Left lung (tissue), 10 donors: ENCODE results near the gene PHAF1. TPM values are rescaled to one million over a fixed set of nuclear protein-coding genes. Genes with fewer than 3 reads are reported as not detected.

Experiments
- ATAC-seq: fragments of 200-7000 bp; cut with Tn5 transposase; one replicate; pipeline ENCODE4 v1.9.1; 2020; ENCODE audit warnings: moderate library complexity
- DNase-seq, 4 donors: peaks; one replicate each; pipeline ENCODE4 v3.0.0-alpha.2; 2013 to 2020
- H3K27ac ChIP-seq, 2 donors: fragments of 200-600 bp; sonication (generic) in 1 of 2; one replicate each; pipeline versions ENCODE4 v1.5.0 to v1.8.0; 2020 to 2021
- H3K27me3 ChIP-seq, 2 donors: fragments of 200-600 bp; sonication (generic) in 1 of 2; one replicate each; pipeline versions ENCODE4 v1.5.0 to v1.8.0; 2020 to 2021
- H3K36me3 ChIP-seq, 2 donors: fragments of 200-600 bp; sonication (generic) in 1 of 2; one replicate each; pipeline versions ENCODE4 v1.5.0 to v1.8.0; 2020 to 2021
- H3K4me1 ChIP-seq, 2 donors: fragments of 200-600 bp; one replicate each; pipeline ENCODE4 v1.8.0; 2021
- H3K4me3 ChIP-seq, 2 donors: fragments of 200-600 bp; sonication (generic) in 1 of 2; one replicate each; pipeline versions ENCODE4 v1.5.0 to v1.8.0; 2020 to 2021; ENCODE audit warnings: mild to moderate bottlenecking in 1 of 2
- H3K9me3 ChIP-seq, 2 donors: fragments of 200-600 bp; sonication (generic) in 1 of 2; one replicate each; pipeline versions ENCODE4 v1.5.0 to v1.8.0; 2020 to 2021
- CTCF ChIP-seq, 2 donors: fragments of 200-600 bp; sonication (generic) in 1 of 2; IDR thresholded peaks; one replicate each; pipeline versions ENCODE4 v1.5.0 to v1.8.0; 2021; ENCODE audit warnings: antibody characterized with exemption in 2 of 2
- intact Hi-C, 2 donors: fragments of 100-400 bp; cut with DNase I; formaldehyde crosslinking; loops; one replicate each; pipeline versions ENCODE4 v1.11.2 to v1.14.2; 2022
- polyA plus RNA-seq, 6 donors: library from polyadenylated mRNA; unstranded; fragments of 120-200 nt; gene quantifications; one replicate each; pipeline ENCODE4 v1.2.1, GENCODE V29; 2013; ENCODE audit not compliant: insufficient read length in 6 of 6
- total RNA-seq, 2 donors: library from RNA; stranded (reverse); fragmentation: NEBNext Ultra II Directional; extraction: Animal tissue kit (Norgen Biotek cat#: 25700); gene quantifications; one replicate each; pipeline ENCODE4 v1.2.1, GENCODE V29; 2021
- donor health status: DM: no; HTN: yes; CAD: no.
- donor health status: DM: no; HTN: no; CAD: no.

Gene PHAF1
- total and polyA plus RNA-seq, 8 donors, result 12.3 to 26.5 (median 23.5) TPM

GRCh38 chr16:67156143-67156844 is 46.6 kb downstream of the PHAF1 start:
- intact Hi-C loops, result loop anchor here in 1 of 2 donors (5.0 to 10.0 kb wide), 2 partner anchors 141 to 179 kb away; no protein-coding TSS in a partner anchor
- Histone ChIP-seq H3K27ac (no peak overlapping the region), H3K4me3 (no peak overlapping the region), H3K27me3 (peaks cover 0 to 25% of the 10 kb centered on the region in 2 donors), H3K4me1 (peaks cover 8 to 46% of the 10 kb centered on the region in 2 donors), H3K36me3 (peaks cover 0 to 11% of the 10 kb centered on the region in 2 donors), H3K9me3 (no peaks in the 10 kb centered on the region)
- TF ChIP-seq CTCF (IDR thresholded peaks at IDR 0.05), result no peak
- DNase-seq (no peak), ATAC-seq (no peak)

GRCh38 chr16:67157106-67157748 is 47.5 kb downstream of the PHAF1 start:
- no peak for TF ChIP-seq CTCF (IDR thresholded peaks at IDR 0.05)
- peaks cover 0 to 25% of the 10 kb centered on the region in 2 donors for H3K27me3 ChIP-seq
- H3K9me3 ChIP-seq, result no peaks in the 10 kb centered on the region
- intact Hi-C loops, result loop anchor here in 1 of 2 donors (5.0 to 10.0 kb wide), 2 partner anchors 142 to 180 kb away; no protein-coding TSS in a partner anchor
- DNase-seq, result no peak
- H3K4me3 ChIP-seq, result no peak overlapping the region
- H3K4me1 ChIP-seq, result peaks cover 12 to 49% of the 10 kb centered on the region in 2 donors
- no peak overlapping the region for H3K27ac ChIP-seq
- H3K36me3 ChIP-seq, result peaks cover 0 to 11% of the 10 kb centered on the region in 2 donors
- no peak for ATAC-seq

- peaks cover 0 to 34% of the 10 kb centered on the region in 2 donors for H3K27me3 ChIP-seq
- no peak for DNase-seq
- no peak overlapping the region for H3K27ac ChIP-seq
These were observed 48.3 kb downstream of the PHAF1 start for GRCh38 chr16:67157892-67158635.

More at GRCh38 chr16:67157892-67158635, 48.3 kb downstream of the PHAF1 start:
- H3K4me1 ChIP-seq, result peaks cover 19 to 57% of the 10 kb centered on the region in 2 donors
- no peak for ATAC-seq
- no peaks in the 10 kb centered on the region for H3K9me3 ChIP-seq
- intact Hi-C loops, result loop anchor here in 1 of 2 donors (5.0 to 10.0 kb wide), 2 partner anchors 143 to 181 kb away; no protein-coding TSS in a partner anchor
- H3K36me3 ChIP-seq, result peaks cover 0 to 11% of the 10 kb centered on the region in 2 donors
- TF ChIP-seq CTCF (IDR thresholded peaks at IDR 0.05), result no peak
- H3K4me3 ChIP-seq, result no peak overlapping the region
